T-cell (primary cell): ENCODE results near the gene OR10H5. TPM values are rescaled to one million over a fixed set of nuclear protein-coding genes. Genes with fewer than 3 reads are reported as not detected.
"Not testable (repeated sequence)": the region's sequence is repeated elsewhere in the genome, so short reads cannot be mapped to it uniquely, and the experiment has no call there.

Source experiments
- ATAC-seq, 4 experiments: fragments of 200-7000 bp in 3 of 4; fragments of 150-1000 bp in 1 of 4; cut with Tn5 transposase; replicated peaks in 1 of 4; 1 replicate in 3 of 4; 2 replicates in 1 of 4; pipeline ENCODE4 v1.10.0; 2021; ENCODE audit warnings: moderate library complexity in 3 of 4, mild to moderate bottlenecking in 2 of 4, moderate number of reproducible peaks in 1 of 4
- CTCF ChIA-PET, 2 donors: fragments of 300-600 bp; sonication (Branson Sonifier 250); formaldehyde crosslinking; loops; one replicate each; lab custom pipeline; 2022; ENCODE audit warnings: antibody characterized with exemption in 2 of 2; lab: Charles Lee
- POLR2A ChIA-PET, 2 donors: fragments of 300-600 bp; sonication (Branson Sonifier 250); formaldehyde crosslinking; loops; one replicate each; lab custom pipeline; 2022; ENCODE audit warnings: antibody characterized with exemption in 2 of 2; lab: Charles Lee
- DNase-seq, 35 experiments: peaks; one replicate each; pipeline versions ENCODE4 v3.0.0 to v3.0.0-alpha.2; 2013 to 2023
- H3K27ac ChIP-seq: one replicate; pipeline ENCODE4 v1.5.1; 2013; ENCODE audit warnings: low read length
- H3K27me3 ChIP-seq, 2 experiments: replicated peaks in 1 of 2; 1 replicate in 1 of 2; 2 replicates in 1 of 2; pipeline versions ENCODE4 v1.6.1 to v1.7.0; 2013; ENCODE audit warnings: low read length in 1 of 2, mixed read lengths in 1 of 2; ENCODE audit not compliant: control insufficient read depth in 2 of 2, insufficient read depth in 2 of 2; ENCODE audit errors: extremely low read depth in 1 of 2
- H3K36me3 ChIP-seq, 2 donors: 1 replicate in 1 of 2; 2 replicates in 1 of 2; pipeline versions ENCODE4 v1.6.1 to v1.7.0; 2013; ENCODE audit warnings: low read length in 1 of 2; ENCODE audit not compliant: control insufficient read depth in 2 of 2, insufficient read depth in 1 of 2; ENCODE audit errors: extremely low read depth in 1 of 2
- H3K4me1 ChIP-seq, 2 experiments: 1 replicate in 1 of 2; 2 replicates in 1 of 2; pipeline versions ENCODE4 v1.6.1 to v1.7.0; 2013; ENCODE audit warnings: low read length in 2 of 2, mixed read lengths in 1 of 2; ENCODE audit not compliant: insufficient read depth in 2 of 2, control insufficient read depth in 1 of 2; ENCODE audit errors: extremely low read depth in 1 of 2
- H3K4me3 ChIP-seq, 2 donors: 1 replicate in 1 of 2; 2 replicates in 1 of 2; pipeline versions ENCODE4 v1.5.1 to v1.7.0; 2013; ENCODE audit warnings: mild to moderate bottlenecking in 2 of 2, low read length in 1 of 2, moderate library complexity in 1 of 2; ENCODE audit not compliant: control insufficient read depth in 1 of 2; ENCODE audit errors: extremely low read depth in 1 of 2
- H3K9me3 ChIP-seq: 2 replicates; pipeline ENCODE4 v1.7.0; 2013
- H3K27ac Mint-ChIP-seq, 2 donors: one replicate each; pipeline ENCODE4 v1.8.0; 2020 to 2021; ENCODE audit warnings: mild to moderate bottlenecking in 2 of 2, mixed read lengths in 2 of 2
- H3K27me3 Mint-ChIP-seq, 2 donors: one replicate each; pipeline ENCODE4 v1.8.0; 2021 to 2022; ENCODE audit warnings: mixed read lengths in 2 of 2
- H3K36me3 Mint-ChIP-seq: one replicate; pipeline ENCODE4 v1.8.0; 2021; ENCODE audit warnings: mixed read lengths
- H3K4me1 Mint-ChIP-seq, 3 donors: one replicate each; pipeline ENCODE4 v1.8.0; 2020 to 2022; ENCODE audit warnings: mixed read lengths in 3 of 3, mild to moderate bottlenecking in 1 of 3
- H3K4me3 Mint-ChIP-seq, 3 donors: one replicate each; pipeline ENCODE4 v1.8.0; 2020 to 2022; ENCODE audit warnings: mild to moderate bottlenecking in 3 of 3, mixed read lengths in 3 of 3, moderate library complexity in 3 of 3
- H3K9me3 Mint-ChIP-seq, 3 donors: one replicate each; pipeline ENCODE4 v1.8.0; 2020 to 2022; ENCODE audit warnings: mixed read lengths in 3 of 3
- WGBS: methylation state at CpG from one replicate; pipeline ENCODE4 v1.1.5; 2013; ENCODE audit warnings: missing lambda C conversion rate; ENCODE audit not compliant: insufficient coverage; 5-methylcytosine and 5-hydroxymethylcytosine counted together
- total RNA-seq, 35 experiments: library from RNA in 6 of 35; stranded (reverse) in 6 of 35; fragments of 120-200 nt in 1 of 35; gene quantifications; one replicate each; pipeline versions ENCODE4 v1.2.1 to v1.2.4 and lab custom pipeline; 2013 to 2026

Gene OR10H5
- total RNA-seq, 5 donors from 2014 or later (not counting 1 experiment from before 2014, with no cell fraction given) = not detected

GRCh38 chr19:15831626-15832025 lies 44.2 kb downstream of the OR10H5 start:
- Mint-ChIP-seq H3K9me3 (no peaks in the 10 kb centered on the region), H3K4me1 (peaks cover 0 to 12% (median 7%) of the 10 kb centered on the region in 3 donors), H3K4me3 (no peak overlapping the region), H3K36me3 (no peaks in the 10 kb centered on the region), H3K27me3 (no peaks in the 10 kb centered on the region), H3K27ac (no peak overlapping the region)
- Histone ChIP-seq H3K4me1 (peaks cover 0 to 12% of the 10 kb centered on the region in 2 experiments), H3K27ac (no peak overlapping the region), H3K9me3 (no peaks in the 10 kb centered on the region), H3K36me3 (no peaks in the 10 kb centered on the region), H3K27me3 (no peaks in the 10 kb centered on the region), H3K4me3 (no peak overlapping the region)
- POLR2A ChIA-PET = interaction anchor here in 1 of 2 donors (0.6 kb wide), 1 partner anchor 436 kb away, joined by 5 read pairs; no protein-coding TSS in a partner anchor
- DNase-seq = no peak
- CTCF ChIA-PET = no interaction called here
- ATAC-seq = no peak
- 98% methylated on average over 5 of the region's 5 CpGs for WGBS

GRCh38 chr19:15834232-15834631 lies 46.8 kb downstream of the OR10H5 start:
- POLR2A ChIA-PET = interaction anchor here in 1 of 2 donors (0.6 kb wide), 1 partner anchor 301 kb away, joined by 3 read pairs; no protein-coding TSS in a partner anchor
- CTCF ChIA-PET, H3K27ac Mint-ChIP-seq: not testable (repeated sequence)

GRCh38 chr19:15835565-15836329 lies 48.3 kb downstream of the OR10H5 start:
- H3K9me3 Mint-ChIP-seq, H3K36me3 Mint-ChIP-seq, H3K9me3 ChIP-seq, H3K27me3 Mint-ChIP-seq, H3K36me3 ChIP-seq, H3K27me3 ChIP-seq, POLR2A ChIA-PET: not testable (repeated sequence)
- peaks cover 0 to 16% of the 10 kb centered on the region in 2 experiments for H3K4me1 ChIP-seq
- DNase-seq (peak; percentile 43 to 90 (median 60)), ATAC-seq (peak; percentile 58 to 64 (median 62))
- H3K27ac ChIP-seq = peak overlapping the region; percentile 99
- peak overlapping the region; percentile 89 to 95 (median 93) for H3K4me3 Mint-ChIP-seq
- CTCF ChIA-PET = interaction anchor here in 1 of 2 donors (0.6 kb wide), 1 partner anchor 359 kb away, joined by 5 read pairs; no protein-coding TSS in a partner anchor
- peaks cover 21 to 34% (median 26%) of the 10 kb centered on the region in 3 donors for H3K4me1 Mint-ChIP-seq
- WGBS = 34% methylated on average over 10 of the region's 11 CpGs
- H3K27ac Mint-ChIP-seq = peak overlapping the region; percentile 97 to 99
- H3K4me3 ChIP-seq = peak overlapping the region; percentile 83

More at GRCh38 chr19:15834232-15834631, 46.8 kb downstream of the OR10H5 start:
- not testable (repeated sequence) for H3K4me3 ChIP-seq, DNase-seq, H3K36me3 ChIP-seq, H3K27me3 Mint-ChIP-seq, H3K36me3 Mint-ChIP-seq, H3K9me3 ChIP-seq, H3K27me3 ChIP-seq, H3K4me3 Mint-ChIP-seq, H3K27ac ChIP-seq, H3K9me3 Mint-ChIP-seq, ATAC-seq
- peaks cover 21 to 31% (median 24%) of the 10 kb centered on the region in 3 donors for H3K4me1 Mint-ChIP-seq
- WGBS = 94% methylated on average over 3 of the region's 3 CpGs
- peaks cover 0 to 16% of the 10 kb centered on the region in 2 experiments for H3K4me1 ChIP-seq

GRCh38 chr19:15836330-15837220 lies 49.1 kb downstream of the OR10H5 start:
- H3K4me1 Mint-ChIP-seq = peaks cover 21 to 34% (median 26%) of the 10 kb centered on the region in 3 donors
- peaks cover 0 to 16% of the 10 kb centered on the region in 2 experiments for H3K4me1 ChIP-seq
- H3K9me3 Mint-ChIP-seq = no peaks in the 10 kb centered on the region
- no peaks in the 10 kb centered on the region for H3K9me3 ChIP-seq
- no peaks in the 10 kb centered on the region for H3K36me3 ChIP-seq
- ATAC-seq (peak; percentile 88 to 92 (median 88)), DNase-seq (peak; percentile 90 to 98 (median 97))
- peak overlapping the region; percentile 99 for H3K27ac ChIP-seq
- peak overlapping the region; percentile 97 to 99 for H3K27ac Mint-ChIP-seq
- ChIA-PET POLR2A (interaction anchor here in 1 of 2 donors (0.6 to 0.7 kb wide), 2 partner anchors 9 to 12 kb away, joined by 3 read pairs; no protein-coding TSS in a partner anchor), CTCF (interaction anchor here in 1 of 2 donors (0.6 to 1.4 kb wide), 2 partner anchors 11 to 358 kb away, joined by 4 to 5 read pairs; no protein-coding TSS in a partner anchor)
- peak overlapping the region; percentile 83 for H3K4me3 ChIP-seq
- H3K4me3 Mint-ChIP-seq = peak overlapping the region; percentile 89 to 95 (median 93)
- under 1% methylated on average over 58 of the region's 65 CpGs for WGBS
- no peaks in the 10 kb centered on the region for H3K27me3 ChIP-seq
- H3K36me3 Mint-ChIP-seq = no peaks in the 10 kb centered on the region
- no peaks in the 10 kb centered on the region for H3K27me3 Mint-ChIP-seq

DNA sequence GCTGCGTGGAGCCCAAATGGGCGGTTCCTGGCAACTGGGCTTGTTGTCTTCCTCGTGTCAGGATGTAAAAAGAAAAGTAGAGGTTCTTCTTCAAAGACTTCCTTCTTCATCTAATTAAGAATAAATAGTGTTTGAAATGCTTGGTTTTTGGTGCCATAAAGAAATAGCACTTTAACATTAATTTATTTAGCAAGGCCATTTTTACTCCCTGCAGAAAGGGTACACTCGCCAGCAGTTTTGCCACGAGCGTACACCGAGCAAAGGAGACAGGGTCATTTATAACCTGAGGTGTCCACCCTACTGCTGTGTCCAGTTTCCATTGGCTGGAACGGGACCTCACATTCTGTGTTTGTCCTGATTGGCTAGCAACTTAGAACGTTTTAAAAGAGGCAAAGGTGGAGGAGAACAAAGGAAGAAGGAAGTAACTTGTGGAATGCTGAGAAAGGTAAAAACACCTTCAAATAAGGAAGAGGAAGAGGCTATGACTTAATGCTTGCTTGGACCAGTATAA lies 49.8 kb downstream of the OR10H5 start:
- Histone ChIP-seq H3K27me3 (no peaks in the 10 kb centered on the region), H3K9me3 (no peaks in the 10 kb centered on the region), H3K36me3 (no peaks in the 10 kb centered on the region), H3K27ac (peak overlapping the region; percentile 99), H3K4me3 (peak overlapping the region; percentile 83), H3K4me1 (peaks cover 0 to 22% of the 10 kb centered on the region in 2 experiments)
- ChIA-PET POLR2A (interaction anchor here in 1 of 2 donors (0.6 kb wide), 1 partner anchor 11 kb away, joined by 3 read pairs; no protein-coding TSS in a partner anchor), CTCF (interaction anchor here in 1 of 2 donors (1.4 kb wide), 1 partner anchor 11 kb away, joined by 4 read pairs; no protein-coding TSS in a partner anchor)
- DNase-seq = peak in 1 of 35 experiments; percentile 9
- Mint-ChIP-seq H3K4me1 (peaks cover 25 to 39% (median 29%) of the 10 kb centered on the region in 3 donors), H3K9me3 (no peaks in the 10 kb centered on the region), H3K4me3 (peak overlapping the region; percentile 89 to 95 (median 93)), H3K27ac (peak overlapping the region; percentile 97 to 99), H3K36me3 (no peaks in the 10 kb centered on the region), H3K27me3 (no peaks in the 10 kb centered on the region)
- WGBS = 0% methylated on average over 4 of the region's 9 CpGs
- ATAC-seq = no peak
